GM12872 (cell line): Measurements from ENCODE around the gene WWC1.

Experiments used
- TF ChIP-seq, protein P1 (sequence below): IDR thresholded peaks from 3 replicates; pipeline ENCODE4 v1.5.1; 2011; ENCODE audit warnings: low read depth, mild to moderate bottlenecking, low read length, moderate library complexity; ENCODE audit not compliant: insufficient read depth

WWC1 gene

DNA sequence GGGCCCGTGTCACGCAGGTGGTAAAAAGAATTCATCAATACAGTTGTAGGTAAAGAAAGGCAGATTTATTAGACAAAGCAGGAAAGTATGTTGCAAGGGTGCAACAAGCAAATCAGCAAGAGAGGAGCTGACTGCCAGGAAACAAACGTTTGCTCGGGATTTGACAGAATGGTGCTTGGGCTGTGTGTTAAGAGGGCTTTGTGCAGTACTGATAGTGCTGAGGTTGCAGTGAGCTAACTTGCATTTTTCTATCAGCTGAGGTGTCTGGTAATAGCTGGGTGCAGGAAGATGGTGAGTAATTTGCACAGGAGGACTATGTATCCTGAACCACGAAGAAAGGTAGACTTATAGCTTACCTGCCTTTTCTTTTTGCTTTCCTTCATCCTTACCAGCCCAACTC is 190.9 kb downstream of the WWC1 start:
- TF ChIP-seq, protein P1, sequence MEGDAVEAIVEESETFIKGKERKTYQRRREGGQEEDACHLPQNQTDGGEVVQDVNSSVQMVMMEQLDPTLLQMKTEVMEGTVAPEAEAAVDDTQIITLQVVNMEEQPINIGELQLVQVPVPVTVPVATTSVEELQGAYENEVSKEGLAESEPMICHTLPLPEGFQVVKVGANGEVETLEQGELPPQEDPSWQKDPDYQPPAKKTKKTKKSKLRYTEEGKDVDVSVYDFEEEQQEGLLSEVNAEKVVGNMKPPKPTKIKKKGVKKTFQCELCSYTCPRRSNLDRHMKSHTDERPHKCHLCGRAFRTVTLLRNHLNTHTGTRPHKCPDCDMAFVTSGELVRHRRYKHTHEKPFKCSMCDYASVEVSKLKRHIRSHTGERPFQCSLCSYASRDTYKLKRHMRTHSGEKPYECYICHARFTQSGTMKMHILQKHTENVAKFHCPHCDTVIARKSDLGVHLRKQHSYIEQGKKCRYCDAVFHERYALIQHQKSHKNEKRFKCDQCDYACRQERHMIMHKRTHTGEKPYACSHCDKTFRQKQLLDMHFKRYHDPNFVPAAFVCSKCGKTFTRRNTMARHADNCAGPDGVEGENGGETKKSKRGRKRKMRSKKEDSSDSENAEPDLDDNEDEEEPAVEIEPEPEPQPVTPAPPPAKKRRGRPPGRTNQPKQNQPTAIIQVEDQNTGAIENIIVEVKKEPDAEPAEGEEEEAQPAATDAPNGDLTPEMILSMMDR = no peak

DNA sequence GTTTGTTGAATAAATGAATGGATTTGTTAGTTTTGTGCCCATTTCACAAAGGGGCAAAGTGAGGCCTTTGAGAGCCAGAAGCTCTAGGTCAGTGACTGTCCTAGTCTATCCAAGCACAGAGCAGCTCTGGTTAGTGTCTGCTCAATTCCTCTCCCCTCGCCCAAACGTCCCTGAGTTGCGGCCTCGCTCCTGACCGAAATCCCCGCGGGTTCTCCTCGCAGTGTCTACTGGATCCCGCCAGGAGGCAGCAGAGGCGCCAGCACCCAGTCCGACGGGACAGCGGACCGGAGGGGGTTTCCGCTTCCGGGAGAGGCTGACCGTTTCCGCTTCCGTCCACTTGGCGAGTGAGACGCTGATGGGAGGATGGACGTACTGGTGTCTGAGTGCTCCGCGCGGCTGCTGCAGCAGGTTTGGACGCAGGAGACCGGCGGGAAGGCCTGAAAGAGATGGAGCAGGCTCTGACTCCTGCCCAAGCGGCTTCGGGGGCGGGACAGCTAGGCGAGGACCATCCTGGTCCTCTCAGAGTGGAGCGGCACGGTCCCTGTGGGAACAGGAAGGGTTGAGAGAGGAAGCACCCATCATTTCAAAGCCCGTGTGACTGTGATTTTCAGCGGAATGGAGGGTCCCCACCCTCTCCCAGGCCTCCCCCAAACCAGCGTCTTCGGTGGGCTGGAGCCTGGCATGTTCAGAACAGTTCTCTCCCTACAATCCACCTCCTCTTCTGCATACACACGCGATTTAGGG is 194.9 kb downstream of the WWC1 start, which contains the start of gene RARS1:
Gene RARS1 (plus strand): TSS at position 336 of the 744 bp plus-strand sequence. CDS start 28 bp downstream, at position 364.
- TF ChIP-seq, protein P1 = peak; percentile 98

DNA sequence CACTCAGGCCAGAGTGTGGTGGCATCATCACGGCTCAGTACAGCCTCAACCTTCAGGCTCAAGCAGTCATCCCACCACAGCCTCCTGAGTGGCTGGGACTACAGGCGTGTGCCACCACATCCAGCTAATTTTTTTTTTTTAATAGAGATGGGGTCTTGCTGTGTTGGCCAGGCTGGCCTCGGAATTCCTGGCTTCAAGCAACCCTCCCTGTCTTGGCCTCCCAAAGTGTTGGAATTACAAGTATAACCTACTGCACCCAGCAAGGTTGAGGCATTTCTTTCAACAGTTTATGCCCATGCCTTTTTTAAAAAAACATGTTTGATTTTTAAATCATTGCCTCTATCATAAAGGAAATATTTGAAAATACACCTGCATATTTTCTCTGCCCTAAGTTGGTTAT is 197.6 kb downstream of the WWC1 start:
- TF ChIP-seq, protein P1 = no peak

DNA sequence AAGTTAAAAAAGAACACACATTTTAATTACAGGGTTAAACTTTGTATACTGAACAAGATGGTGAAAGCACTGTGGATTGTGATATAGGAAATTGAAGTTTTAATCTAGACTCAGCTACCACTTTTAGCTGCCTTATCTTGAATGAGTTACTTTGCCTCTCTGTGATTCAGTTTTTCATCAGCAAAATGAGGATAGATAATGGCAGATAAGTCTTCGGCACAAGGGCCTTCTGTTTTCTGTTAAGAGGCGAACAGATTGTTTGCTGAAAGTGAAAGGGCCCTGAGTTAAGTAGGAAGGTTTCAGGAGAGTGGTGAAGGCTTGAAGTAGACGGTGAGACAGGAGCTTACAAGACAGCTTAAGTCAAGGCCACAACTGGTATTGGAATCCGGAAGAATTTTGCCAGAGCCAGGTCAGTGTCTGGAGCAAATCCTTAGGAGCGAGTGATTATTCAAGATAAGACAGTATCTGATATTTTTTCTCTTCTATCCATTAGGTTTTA is 202.7 kb downstream of the WWC1 start:
- TF ChIP-seq, protein P1 = no peak

DNA sequence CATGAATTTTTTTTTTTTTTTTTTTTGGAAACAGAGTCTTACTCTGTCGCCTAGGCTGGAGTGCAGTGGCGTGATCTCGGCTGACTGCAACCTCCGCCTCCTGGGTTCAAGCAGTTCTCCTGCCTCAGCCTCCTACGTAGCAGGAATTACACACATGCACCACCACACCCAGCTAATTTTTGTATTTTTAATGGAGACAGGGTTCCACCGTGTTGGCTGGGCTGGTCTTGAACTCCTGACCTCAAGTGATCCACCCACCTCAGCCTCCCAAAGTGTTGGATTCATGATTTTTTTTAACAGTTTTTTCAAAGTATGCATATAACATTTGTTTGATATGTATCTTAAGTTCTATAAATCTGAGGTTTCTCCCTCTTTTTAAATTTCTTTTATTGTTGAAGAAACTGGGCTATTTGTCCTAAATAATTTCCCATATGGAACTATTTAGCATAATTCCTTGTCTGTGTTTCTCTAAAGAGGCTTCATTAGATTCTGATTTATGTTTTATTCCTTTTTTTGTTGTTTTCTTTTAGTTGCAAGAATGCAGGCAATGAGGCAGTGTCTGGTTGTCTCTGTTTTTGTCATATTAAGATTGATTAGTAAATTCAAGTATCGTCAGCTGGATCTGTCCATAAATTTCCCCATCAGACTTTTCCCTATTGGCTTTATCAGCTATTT is 211.3 kb downstream of the WWC1 start:
- TF ChIP-seq, protein P1 = no peak

DNA sequence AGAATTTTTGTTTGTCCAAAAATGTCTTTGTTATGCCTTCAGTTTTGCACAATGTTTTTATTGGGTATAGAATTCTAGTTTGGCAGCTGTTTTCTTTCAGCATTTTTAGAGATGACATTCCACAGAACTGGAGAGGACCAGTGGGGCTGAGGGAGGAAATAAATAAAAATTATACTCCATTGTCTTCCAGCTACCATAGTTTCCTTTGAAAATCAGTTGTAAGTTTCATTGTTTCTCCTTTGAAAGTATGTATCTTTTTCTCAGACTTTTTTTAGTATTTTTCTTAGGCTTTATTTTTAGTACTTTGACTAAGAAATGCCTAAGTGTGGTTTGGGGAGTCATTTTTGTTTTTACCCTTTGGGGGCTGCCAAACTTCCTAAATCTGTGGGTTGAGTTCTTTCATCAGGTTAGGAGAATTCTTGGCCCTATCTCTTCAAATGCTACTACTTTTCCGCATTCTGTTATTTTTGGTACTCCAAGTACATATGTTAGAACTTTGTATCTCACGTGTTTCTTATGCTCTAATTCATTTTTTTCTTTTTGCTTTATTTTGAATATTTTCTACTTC is 222.5 kb downstream of the WWC1 start:
- TF ChIP-seq, protein P1 = no peak
